ENCODE results near the gene RTN4RL2. TPM values are rescaled to one million over a fixed set of nuclear protein-coding genes. Genes with fewer than 3 reads are reported as not detected.

The RTN4RL2 gene
- total RNA-seq, 1 experiment from 2014 or later = 7.0 TPM

GRCh38 chr11:57421805-57422204 lies 38.5 kb upstream of the RTN4RL2 start:
- H3K9ac ChIP-seq (ENCODE audit: extremely low read depth, insufficient read length, low read length) = no peak overlapping the region
- Mint-ChIP-seq H3K4me1 (peaks cover 15 to 24% of the 10 kb centered on the region in 2 experiments), H3K27ac (no peak overlapping the region), H3K27me3 (ENCODE audit: low read depth) (peaks cover 12% of the 10 kb centered on the region), H3K9me3 (no peaks in the 10 kb centered on the region), H3K36me3 (ENCODE audit: insufficient read depth in 1 of 3, low read depth in 3 of 3) (peaks cover 19 to 36% (median 35%) of the 10 kb centered on the region in 3 experiments), H3K4me3 (no peak overlapping the region)
- no peak overlapping the region for H2BK5ac ChIP-seq (ENCODE audit: insufficient read length, low read length)
- no peak overlapping the region for H4K5ac ChIP-seq (ENCODE audit: insufficient read length, low read depth, low read length)
- H3K79me2 ChIP-seq (ENCODE audit: insufficient read depth, low read length) = no peaks in the 10 kb centered on the region
- no peak overlapping the region for H3K56ac ChIP-seq (ENCODE audit: insufficient read length, low read depth, low read length)
- no peak overlapping the region for H4K8ac ChIP-seq (replicated peaks; ENCODE audit: insufficient read length, low read depth, low read length)
- no peak overlapping the region for H3K23ac ChIP-seq (ENCODE audit: insufficient read length, low read depth, low read length)
- no peak overlapping the region for H2AK5ac ChIP-seq (ENCODE audit: insufficient read length, low read length)
- H3K79me1 ChIP-seq (ENCODE audit: insufficient read depth, low read depth, low read length, poor library complexity, severe bottlenecking) = no peaks in the 10 kb centered on the region
- H3K23me2 ChIP-seq (ENCODE audit: insufficient read length, low read depth, low read length, poor library complexity, severe bottlenecking) = peaks cover 5% of the 10 kb centered on the region
- no peak overlapping the region for H2AFZ ChIP-seq (ENCODE audit: low read length)
- H3K4me1 ChIP-seq (ENCODE audit: insufficient read depth, low read length) = no peaks in the 10 kb centered on the region
- H3K27ac ChIP-seq (ENCODE audit: insufficient read length, low read depth, low read length) = no peak overlapping the region
- no peaks in the 10 kb centered on the region for H4K20me1 ChIP-seq (ENCODE audit: control insufficient read depth, insufficient read depth, insufficient read length)
- H3T11ph ChIP-seq (ENCODE audit: low read length) = no peak overlapping the region
- H3K18ac ChIP-seq (ENCODE audit: insufficient read length, low read depth, low read length) = no peak overlapping the region
- no peak overlapping the region for H3K14ac ChIP-seq (ENCODE audit: insufficient read depth, low read length)
- H3K4me2 ChIP-seq (ENCODE audit: insufficient read depth, insufficient read length, low read length) = no peak overlapping the region
- H2BK120ac ChIP-seq (ENCODE audit: low read depth, low read length, poor library complexity, severe bottlenecking) = no peak overlapping the region
- DNase-seq = no peak
- no peak overlapping the region for H4K91ac ChIP-seq (ENCODE audit: insufficient read length, low read depth, low read length)
- TF ChIP-seq CTCF (conservative IDR thresholded peaks at IDR 0.05) = no peak
- H2BK15ac ChIP-seq (ENCODE audit: low read depth, low read length) = no peak overlapping the region
- H2BK20ac ChIP-seq (ENCODE audit: low read depth, low read length, poor library complexity, severe bottlenecking) = no peak overlapping the region
- H3K27me3 ChIP-seq (ENCODE audit: insufficient read depth, low read length) = no peaks in the 10 kb centered on the region
- H2BK12ac ChIP-seq (ENCODE audit: insufficient read length, low read depth, low read length) = no peak overlapping the region
- no peak overlapping the region for H3K4ac ChIP-seq (ENCODE audit: low read depth, low read length)
- H3K9me3 ChIP-seq (ENCODE audit: control insufficient read depth, low read depth, low read length) = no peaks in the 10 kb centered on the region
